ENCODE measurements around the gene CBLB. TPM values are rescaled to one million over a fixed set of nuclear protein-coding genes. Genes with fewer than 3 reads are reported as not detected.

The CBLB gene
- total and polyA plus RNA-seq, 9 of the 15 experiments (the other 6 are each of a cell fraction or from before 2014, with no cell fraction given), result 1.8 to 8.1 (median 5.3) TPM

DNA sequence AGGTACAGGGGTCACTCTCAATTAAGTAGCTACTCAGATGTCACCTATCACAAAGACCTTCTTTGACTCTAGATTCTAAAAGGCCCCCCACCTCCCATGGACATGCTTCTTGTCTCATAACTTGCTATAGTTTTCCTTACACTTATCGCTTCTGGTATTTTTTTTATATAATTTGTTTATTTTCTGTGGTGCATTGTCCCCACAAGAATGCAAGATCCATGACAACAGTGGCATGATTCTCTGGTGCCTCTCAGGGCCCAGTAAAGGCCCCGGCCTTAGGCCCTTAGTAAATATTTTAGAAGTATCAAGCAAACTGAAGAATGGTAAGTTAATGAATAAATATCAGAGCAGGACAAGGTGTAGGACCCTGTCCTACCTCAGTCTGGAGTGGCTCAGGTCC lies 248.6 kb downstream of the CBLB start (continued):
- no peak for TF ChIP-seq FOXP4 (CRISPR knock-in tag; IDR thresholded peaks at IDR 0.05; ENCODE audit: borderline replicate concordance)
- no peak for TF ChIP-seq ZNF740 (CRISPR knock-in tag; IDR thresholded peaks at IDR 0.05)
- TF ChIP-seq ZNF740 (tag; IDR thresholded peaks at IDR 0.05), result no peak

- Histone ChIP-seq H3K9me1 (ENCODE audit: control insufficient read depth, insufficient read depth, low read length) (no peaks in the 10 kb centered on the region), H3K4me1 (replicated peaks in 1 of 2; ENCODE audit: control insufficient read depth in 2 of 2, insufficient read depth in 2 of 2, low read length in 2 of 2) (peaks cover 0 to 4% of the 10 kb centered on the region in 2 experiments; a peak in 2 of 5 replicates), H3K27ac (ENCODE audit: extremely low read depth, low read depth, low read length) (no peak overlapping the region), H3K36me3 (ENCODE audit: control insufficient read depth, insufficient read depth, low read length) (no peaks in the 10 kb centered on the region), H3K27me3 (ENCODE audit: control insufficient read depth in 2 of 2, insufficient read depth in 2 of 2, low read length in 2 of 2) (no peaks in the 10 kb centered on the region), H3K4me2 (ENCODE audit: insufficient read depth, low read length) (no peak overlapping the region), H4K20me1 (replicated peaks; ENCODE audit: control insufficient read depth, insufficient read depth, low read length) (no peaks in the 10 kb centered on the region), H2AFZ (ENCODE audit: low read depth, low read length) (no peak overlapping the region), H3K4me3 (no peak overlapping the region), H3K9me3 (replicated peaks; ENCODE audit: control insufficient read depth, insufficient read depth, low read depth, low read length) (no peaks in the 10 kb centered on the region), H3K79me2 (ENCODE audit: control insufficient read depth, insufficient read depth, low read length) (no peaks in the 10 kb centered on the region), H3K9ac (ENCODE audit: insufficient read depth in 1 of 2, low read depth in 2 of 2, low read length in 2 of 2) (no peak overlapping the region)
- in situ Hi-C loops (cut with MboI) (no loop called here), intact Hi-C loops (cut with micrococcal nuclease) (no loop called here)
- WGBS (ENCODE audit: insufficient coverage, low coverage, missing lambda C conversion rate), result 49% methylated on average over 2 of the region's 2 CpGs
- DNase-seq (ENCODE audit: extremely low read depth in 1 of 4, low spot score in 3 of 4), result no peak
- no TSS peak for BruUV-seq (replicated peaks)
- no peak for ATAC-seq
- ChIA-PET POLR2A (interaction anchor here (1.0 kb wide), 1 partner anchor 14 kb away, joined by 3 read pairs; no protein-coding TSS in a partner anchor), CTCF (ENCODE audit: low intra/inter-chr PET ratio) (no interaction called here)
- no peak for FAIRE-seq
- TF ChIP-seq HNRNPLL (IDR thresholded peaks at IDR 0.05; ENCODE audit: low read depth, low read length, poor library complexity, severe bottlenecking) (no peak), HDAC6 (IDR thresholded peaks at IDR 0.05; ENCODE audit: low read depth, low read length) (no peak), ZNF511 (CRISPR knock-in tag; IDR thresholded peaks at IDR 0.05) (no peak), ARID4B (CRISPR knock-in tag; IDR thresholded peaks at IDR 0.05) (no peak), RBM17 (IDR thresholded peaks at IDR 0.05; ENCODE audit: borderline replicate concordance, low read depth, low read length) (no peak), KLF10 (CRISPR knock-in tag; IDR thresholded peaks at IDR 0.05) (no peak)
- TF ChIP-seq, protein P1, sequence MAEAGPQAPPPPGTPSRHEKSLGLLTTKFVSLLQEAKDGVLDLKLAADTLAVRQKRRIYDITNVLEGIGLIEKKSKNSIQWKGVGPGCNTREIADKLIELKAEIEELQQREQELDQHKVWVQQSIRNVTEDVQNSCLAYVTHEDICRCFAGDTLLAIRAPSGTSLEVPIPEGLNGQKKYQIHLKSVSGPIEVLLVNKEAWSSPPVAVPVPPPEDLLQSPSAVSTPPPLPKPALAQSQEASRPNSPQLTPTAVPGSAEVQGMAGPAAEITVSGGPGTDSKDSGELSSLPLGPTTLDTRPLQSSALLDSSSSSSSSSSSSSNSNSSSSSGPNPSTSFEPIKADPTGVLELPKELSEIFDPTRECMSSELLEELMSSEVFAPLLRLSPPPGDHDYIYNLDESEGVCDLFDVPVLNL (CRISPR knock-in tag; IDR thresholded peaks at IDR 0.05; ENCODE audit: low read depth), result no peak
Measured at GRCh38 chr3:105619651-105620050, 249.2 kb downstream of the CBLB start.

All from K562 (cell line).